Naive thymus-derived CD8-positive, alpha-beta T cell (primary cell): ENCODE results near the gene EMB. TPM values are rescaled to one million over a fixed set of nuclear protein-coding genes. Genes with fewer than 3 reads are reported as not detected.
"Not testable (repeated sequence)": the region's sequence is repeated elsewhere in the genome, so short reads cannot be mapped to it uniquely, and the experiment has no call there.

Experiments
- ATAC-seq, 2 donors: fragments of 150-1000 bp; cut with Tn5 transposase in 1 of 2; sonication (Bioruptor Pico), chemical (Tn5 transposase) in 1 of 2; 1 replicate in 1 of 2; 2 replicates in 1 of 2; pipeline ENCODE4 v1.10.0; 2021; ENCODE audit warnings: mild to moderate bottlenecking in 2 of 2, moderate library complexity in 2 of 2
- POLR2A ChIA-PET: fragments of 350-600 bp; sonication (Branson Sonifier 250); formaldehyde crosslinking; loops from one replicate; lab custom pipeline; 2021; ENCODE audit warnings: antibody characterized with exemption; lab: Charles Lee
- DNase-seq, 10 donors: peaks; one replicate each; pipeline versions ENCODE4 v3.0.0 to v3.0.0-alpha.2; 2020 to 2022
- H3K27ac Mint-ChIP-seq, 10 donors: one replicate each; pipeline ENCODE4 v1.8.0; 2020 to 2022; ENCODE audit warnings: mild to moderate bottlenecking in 10 of 10, mixed read lengths in 10 of 10, moderate library complexity in 4 of 10, inconsistent platforms in 1 of 10
- H3K27me3 Mint-ChIP-seq, 5 donors: one replicate each; pipeline ENCODE4 v1.8.0; 2021 to 2022; ENCODE audit warnings: mixed read lengths in 5 of 5
- H3K36me3 Mint-ChIP-seq, 3 donors: one replicate each; pipeline ENCODE4 v1.8.0; 2020 to 2022; ENCODE audit warnings: mixed read lengths in 3 of 3, mild to moderate bottlenecking in 2 of 3, inconsistent platforms in 1 of 3
- H3K4me1 Mint-ChIP-seq, 4 donors: one replicate each; pipeline ENCODE4 v1.8.0; 2021 to 2022; ENCODE audit warnings: mixed read lengths in 4 of 4
- H3K4me3 Mint-ChIP-seq, 10 donors: one replicate each; pipeline ENCODE4 v1.8.0; 2020 to 2022; ENCODE audit warnings: mild to moderate bottlenecking in 10 of 10, mixed read lengths in 10 of 10, moderate library complexity in 6 of 10, inconsistent platforms in 1 of 10
- H3K9me3 Mint-ChIP-seq, 9 donors: one replicate each; pipeline ENCODE4 v1.8.0; 2020 to 2022; ENCODE audit warnings: mixed read lengths in 9 of 9, mild to moderate bottlenecking in 3 of 9, inconsistent platforms in 1 of 9, moderate library complexity in 1 of 9
- polyA plus RNA-seq, 3 donors: library from polyadenylated mRNA; unstranded; fragments of 300-500 nt; fragmentation: Illumina TruSeq; gene quantifications; one replicate each; pipeline ENCODE4 v1.2.3, GENCODE V29; 2021
- total RNA-seq, 8 experiments: library from RNA in 2 of 8; stranded (reverse) in 2 of 8; gene quantifications; one replicate each; pipeline ENCODE4 v1.2.3 and lab custom pipeline; 2021 to 2026

The EMB gene, protein sequence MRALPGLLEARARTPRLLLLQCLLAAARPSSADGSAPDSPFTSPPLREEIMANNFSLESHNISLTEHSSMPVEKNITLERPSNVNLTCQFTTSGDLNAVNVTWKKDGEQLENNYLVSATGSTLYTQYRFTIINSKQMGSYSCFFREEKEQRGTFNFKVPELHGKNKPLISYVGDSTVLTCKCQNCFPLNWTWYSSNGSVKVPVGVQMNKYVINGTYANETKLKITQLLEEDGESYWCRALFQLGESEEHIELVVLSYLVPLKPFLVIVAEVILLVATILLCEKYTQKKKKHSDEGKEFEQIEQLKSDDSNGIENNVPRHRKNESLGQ
- total RNA-seq (100 to 1,000 TPM; 194 to 195 TPM), polyA plus RNA-seq (100 to 1,000 TPM; 109 to 184 (median 164) TPM), total RNA-seq (lab: John Stamatoyannopoulos, UW) (91.6 to 345 (median 150) reads per million in 6 experiments)

DNA sequence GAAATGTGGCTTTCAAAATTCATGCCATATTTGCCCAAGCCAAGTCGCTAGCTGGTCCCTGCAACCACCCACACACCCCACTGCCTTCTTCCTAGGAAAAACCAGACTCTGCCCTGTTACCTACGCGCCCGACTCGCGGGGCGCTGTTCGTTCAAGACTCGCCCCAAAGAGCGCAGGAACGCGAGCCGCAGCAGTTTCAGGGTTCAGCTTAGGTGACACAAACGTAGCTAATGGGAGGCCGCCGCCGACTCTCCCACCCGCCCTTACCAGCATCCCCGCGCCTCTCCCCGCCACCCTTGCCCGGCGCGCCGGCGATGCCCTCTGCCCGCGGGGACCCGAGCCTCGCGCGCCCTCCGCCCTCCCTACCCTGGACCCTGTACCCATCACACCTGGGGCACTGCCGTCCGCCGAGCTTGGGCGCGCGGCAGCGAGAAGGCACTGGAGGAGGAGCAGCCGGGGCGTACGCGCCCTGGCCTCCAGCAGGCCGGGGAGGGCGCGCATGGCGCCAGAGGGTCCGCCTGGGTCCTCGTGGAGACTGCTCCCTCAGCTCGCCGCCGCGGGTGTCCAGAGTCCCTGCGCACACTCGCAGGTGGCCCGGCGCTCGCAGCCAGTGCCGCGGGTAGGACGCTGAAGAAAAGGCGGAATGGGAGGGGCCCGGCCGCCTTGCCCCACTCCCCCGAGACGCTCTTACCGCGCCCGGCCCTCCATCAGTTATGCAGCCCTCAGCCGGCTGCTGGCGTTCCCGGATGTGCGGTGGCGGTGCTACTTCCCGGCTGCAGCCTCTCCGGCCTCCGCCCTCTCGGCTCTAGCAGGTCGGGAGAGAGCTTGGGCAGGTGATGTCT, at the start of gene EMB:
TSS of gene EMB (minus strand) at position 638 of the 842 bp plus-strand sequence. CDS start at position 501, 137 bp downstream.
- POLR2A ChIA-PET, result interaction anchor here (0.7 to 3.1 kb wide), 26 partner anchors 10 to 318 kb away, joined by 3 to 41 read pairs (median 5); partner anchors contain the start of gene PARP8
- Mint-ChIP-seq H3K36me3 (peaks cover 0 to 7% (median 0%) of the 10 kb centered on the region in 3 donors), H3K27me3 (no peaks in the 10 kb centered on the region), H3K4me3 (peak within 1 kb of the TSS; percentile 91 to 97 (median 96)), H3K27ac (peak within 1 kb of the TSS; percentile 95 to 100 (median 98)), H3K9me3 (no peaks in the 10 kb centered on the region), H3K4me1 (peaks cover 28 to 82% (median 65%) of the 10 kb centered on the region in 4 donors)
- DNase-seq (peak; percentile 59 to 89 (median 81)), ATAC-seq (peak; percentile 69 to 76)

DNA sequence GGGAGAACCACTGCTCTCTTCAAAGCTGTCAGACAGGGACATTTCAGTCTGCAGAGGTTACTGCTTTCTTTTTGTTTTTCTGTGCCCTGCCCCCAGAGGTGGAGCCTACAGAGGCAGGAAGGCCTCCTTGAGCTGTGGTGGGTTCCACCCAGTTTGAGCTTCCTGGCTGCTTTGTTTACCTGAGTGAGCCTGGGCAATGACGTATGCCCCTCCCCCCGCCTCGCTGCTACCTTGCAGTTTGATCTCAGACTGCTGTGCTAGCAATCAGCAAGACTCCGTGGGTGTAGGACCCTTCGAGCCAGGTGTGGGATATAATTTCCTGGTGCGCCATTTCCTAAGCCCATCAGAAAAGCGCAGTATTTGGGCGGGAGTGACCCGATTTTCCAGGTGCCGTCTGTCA, 48.4 kb upstream of the EMB start:
- Mint-ChIP-seq H3K9me3 (peaks cover 0 to 54% (median 22%) of the 10 kb centered on the region in 9 donors), H3K36me3 (peaks cover 0 to 16% (median 10%) of the 10 kb centered on the region in 3 donors), H3K4me3 (peak overlapping the region in 4 of 10 donors; percentile 45 to 75 (median 62)), H3K27ac (peak overlapping the region in 4 of 10 donors; percentile 87 to 95 (median 90)), H3K4me1 (peaks cover 7 to 25% (median 16%) of the 10 kb centered on the region in 4 donors)
- not testable (repeated sequence) for ATAC-seq, H3K27me3 Mint-ChIP-seq
- POLR2A ChIA-PET, result interaction anchor here (1.0 to 1.1 kb wide), 3 partner anchors 44 to 176 kb away, joined by 3 to 7 read pairs (median 6); partner anchors contain the start of gene EMB
- DNase-seq, result peak in 6 of 10 donors; percentile 20 to 87 (median 69)

DNA sequence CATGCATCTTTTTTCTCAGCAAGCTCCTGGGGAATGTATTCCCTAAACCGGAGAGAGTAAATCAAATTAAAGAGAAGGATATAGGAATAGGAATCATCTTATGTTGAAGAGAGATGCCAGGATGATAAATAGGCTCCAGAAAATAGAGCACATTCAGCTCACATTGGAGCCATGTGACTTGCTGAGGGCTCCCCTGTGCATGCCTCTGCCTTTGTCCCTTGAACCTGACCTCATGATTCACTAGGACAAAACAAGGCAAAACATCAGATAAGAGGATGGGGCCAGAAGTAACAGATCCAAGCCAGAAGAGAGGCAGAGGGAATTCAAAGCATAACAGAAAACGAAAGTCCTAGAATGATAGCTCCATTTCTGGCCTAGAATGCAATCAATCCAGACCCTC, 37.7 kb upstream of the EMB start:
- H3K9me3 Mint-ChIP-seq, result peaks cover 0 to 17% (median 3%) of the 10 kb centered on the region in 9 donors
- H3K36me3 Mint-ChIP-seq, H3K27me3 Mint-ChIP-seq, POLR2A ChIA-PET, DNase-seq, ATAC-seq, H3K4me3 Mint-ChIP-seq: not testable (repeated sequence)
- peak overlapping the region in 1 of 10 donors; percentile 5 for H3K27ac Mint-ChIP-seq
- peaks cover 5 to 22% (median 7%) of the 10 kb centered on the region in 4 donors for H3K4me1 Mint-ChIP-seq

DNA sequence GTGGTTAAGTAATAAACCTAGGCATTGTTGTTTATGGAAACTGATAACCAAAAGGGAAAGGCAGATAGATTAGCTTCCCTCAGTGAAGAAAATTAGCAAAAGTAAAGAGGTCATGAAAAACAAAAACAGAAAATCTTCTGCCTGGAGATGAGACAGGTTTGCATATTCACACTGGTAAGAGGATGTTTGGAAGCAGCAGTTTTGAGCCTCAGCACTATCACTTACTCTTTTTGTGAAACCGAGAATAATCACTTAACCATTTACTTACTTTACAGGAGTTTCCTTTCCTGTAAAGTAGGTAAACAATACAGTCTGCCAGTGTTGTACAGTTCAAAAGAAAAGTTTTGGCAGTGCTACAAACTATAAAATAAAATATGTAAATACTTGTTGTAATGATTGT, 35.5 kb upstream of the EMB start:
- no peak overlapping the region for H3K4me3 Mint-ChIP-seq
- DNase-seq (no peak), ATAC-seq (no peak)
- H3K36me3 Mint-ChIP-seq, result peaks cover 0 to 6% (median 4%) of the 10 kb centered on the region in 3 donors
- H3K27me3 Mint-ChIP-seq, result no peaks in the 10 kb centered on the region
- POLR2A ChIA-PET, result no interaction called here
- no peak overlapping the region for H3K27ac Mint-ChIP-seq
- H3K9me3 Mint-ChIP-seq, result peaks cover 0 to 17% (median 4%) of the 10 kb centered on the region in 9 donors
- peaks cover 5 to 22% (median 7%) of the 10 kb centered on the region in 4 donors for H3K4me1 Mint-ChIP-seq

DNA sequence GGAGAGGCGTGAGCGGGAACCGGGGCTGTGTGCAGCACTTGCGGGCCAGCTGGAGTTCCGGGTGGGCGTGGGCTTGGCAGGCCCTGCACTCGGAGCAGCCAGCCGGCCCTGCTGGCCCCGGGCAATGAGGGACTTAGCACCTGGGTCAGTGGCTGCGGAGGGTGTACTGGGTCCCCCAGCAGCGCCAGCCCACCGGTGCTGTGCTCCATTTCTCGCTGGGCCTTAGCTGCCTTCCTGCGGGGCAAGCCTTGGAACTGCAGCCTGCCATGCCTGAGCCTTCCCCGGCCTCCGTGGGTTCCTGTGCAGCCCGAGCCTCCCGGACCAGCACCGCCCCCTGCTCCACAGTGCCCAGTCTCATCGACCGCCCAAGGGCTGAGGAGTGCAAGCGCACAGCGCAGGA, 23.9 kb upstream of the EMB start:
- H3K36me3 Mint-ChIP-seq, DNase-seq, H3K27ac Mint-ChIP-seq, ATAC-seq, POLR2A ChIA-PET, H3K27me3 Mint-ChIP-seq, H3K4me3 Mint-ChIP-seq, H3K4me1 Mint-ChIP-seq: not testable (repeated sequence)
- H3K9me3 Mint-ChIP-seq, result peaks cover 0 to 33% (median 10%) of the 10 kb centered on the region in 9 donors

DNA sequence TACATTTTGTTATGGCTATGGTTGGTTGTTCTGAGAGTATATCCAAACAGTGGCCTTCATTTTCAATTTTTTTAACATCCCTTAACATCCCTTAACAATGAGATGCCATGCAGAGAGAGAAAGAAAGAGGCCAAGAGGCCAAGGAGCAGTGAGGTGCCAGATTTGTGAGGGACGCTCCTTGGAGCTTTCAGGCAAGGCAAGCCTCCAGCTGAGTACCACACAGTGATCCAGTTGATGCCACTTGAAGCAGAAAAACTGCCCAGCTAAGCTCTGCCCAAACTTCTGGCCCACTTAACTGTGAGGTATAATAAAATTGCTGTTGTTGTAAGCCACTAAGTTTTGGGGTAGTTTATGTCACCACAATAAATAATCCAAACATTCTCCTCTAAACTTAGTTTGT, 22.6 kb upstream of the EMB start:
- ATAC-seq (no peak), DNase-seq (no peak)
- peaks cover 4 to 9% (median 7%) of the 10 kb centered on the region in 4 donors for H3K4me1 Mint-ChIP-seq
- H3K36me3 Mint-ChIP-seq, result peaks cover 0 to 15% (median 7%) of the 10 kb centered on the region in 3 donors
- POLR2A ChIA-PET, result no interaction called here
- no peaks in the 10 kb centered on the region for H3K27me3 Mint-ChIP-seq
- H3K9me3 Mint-ChIP-seq, result peaks cover 0 to 28% (median 9%) of the 10 kb centered on the region in 9 donors
- no peak overlapping the region for H3K27ac Mint-ChIP-seq
- no peak overlapping the region for H3K4me3 Mint-ChIP-seq

DNA sequence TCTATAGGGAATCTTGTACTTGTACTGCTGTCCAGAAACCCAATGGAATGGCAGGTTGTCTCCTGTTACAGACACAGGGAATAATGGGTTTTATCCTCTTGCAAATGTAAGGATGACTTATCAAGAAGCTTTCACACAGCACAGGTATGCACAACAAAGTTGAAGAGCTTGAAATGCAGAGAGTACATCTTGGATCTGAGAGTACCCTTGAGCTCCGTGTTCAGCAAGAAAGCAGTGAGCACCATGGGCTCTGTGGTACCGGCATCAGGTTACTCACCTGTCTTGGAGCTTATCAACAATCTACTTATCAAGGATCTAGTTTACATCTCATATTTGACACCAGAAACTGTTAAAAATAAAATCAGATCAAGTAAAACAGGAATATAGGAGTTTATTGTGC, 22.0 kb upstream of the EMB start:
- ATAC-seq, result no peak
- DNase-seq, result no peak
- H3K36me3 Mint-ChIP-seq, result peaks cover 0 to 13% (median 10%) of the 10 kb centered on the region in 3 donors
- POLR2A ChIA-PET, result interaction anchor here (0.7 kb wide), 1 partner anchor 51 kb away, joined by 3 read pairs; no protein-coding TSS in a partner anchor
- H3K9me3 Mint-ChIP-seq, result peaks cover 0 to 25% (median 9%) of the 10 kb centered on the region in 9 donors
- peak overlapping the region in 1 of 10 donors; percentile 27 for H3K27ac Mint-ChIP-seq
- H3K27me3 Mint-ChIP-seq, result no peaks in the 10 kb centered on the region
- H3K4me3 Mint-ChIP-seq, result no peak overlapping the region
- H3K4me1 Mint-ChIP-seq, result peaks cover 5 to 16% (median 14%) of the 10 kb centered on the region in 4 donors

DNA sequence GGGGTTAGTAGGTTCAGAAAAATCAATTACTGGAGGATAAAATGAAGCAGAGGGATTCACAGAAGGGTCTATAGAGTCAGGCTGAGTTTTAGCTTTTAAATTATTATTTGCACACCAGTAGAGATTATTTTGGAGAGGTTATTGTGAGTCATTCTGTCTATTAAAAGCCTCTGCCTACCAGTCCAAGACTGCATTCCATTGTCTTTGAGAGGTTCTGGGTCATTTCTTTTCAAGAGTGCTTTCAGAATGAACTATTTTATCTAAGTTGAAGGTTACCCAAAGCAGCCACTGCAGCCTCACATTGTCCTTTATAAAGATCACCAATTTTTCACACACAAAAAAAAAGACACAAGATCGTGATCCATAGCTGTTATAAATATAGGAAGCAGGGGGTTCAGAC, 21.5 kb upstream of the EMB start:
- DNase-seq, H3K27me3 Mint-ChIP-seq, H3K4me3 Mint-ChIP-seq, POLR2A ChIA-PET, ATAC-seq: not testable (repeated sequence)
- H3K4me1 Mint-ChIP-seq, result peaks cover 5 to 20% (median 18%) of the 10 kb centered on the region in 4 donors
- H3K27ac Mint-ChIP-seq, result peak overlapping the region in 1 of 10 donors; percentile 27
- H3K36me3 Mint-ChIP-seq, result peaks cover 0 to 15% (median 13%) of the 10 kb centered on the region in 3 donors
- H3K9me3 Mint-ChIP-seq, result peaks cover 0 to 27% (median 10%) of the 10 kb centered on the region in 9 donors

DNA sequence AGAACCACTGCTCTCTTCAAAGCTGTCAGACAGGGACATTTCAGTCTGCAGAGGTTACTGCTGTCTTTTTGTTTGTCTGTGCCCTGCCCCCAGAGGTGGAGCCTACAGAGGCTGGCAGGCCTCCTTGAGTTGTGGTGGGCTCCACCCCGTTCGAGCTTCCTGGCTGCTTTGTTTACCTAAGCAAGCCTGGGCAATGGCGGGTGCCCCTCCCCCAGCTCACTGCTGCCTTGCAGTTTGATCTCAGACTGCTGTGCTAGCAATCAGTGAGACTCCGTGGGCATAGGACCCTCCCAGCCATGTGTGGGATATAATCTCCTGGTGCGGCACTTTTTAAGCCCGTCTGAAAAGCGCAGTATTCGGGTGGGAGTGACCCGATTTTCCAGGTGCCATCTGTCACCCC, 17.3 kb upstream of the EMB start:
- Mint-ChIP-seq H3K9me3 (peaks cover 0 to 53% (median 25%) of the 10 kb centered on the region in 9 donors), H3K36me3 (peaks cover 0 to 31% (median 15%) of the 10 kb centered on the region in 3 donors), H3K27ac (peak overlapping the region in 5 of 10 donors; percentile 22 to 72 (median 48)), H3K4me3 (peak overlapping the region in 6 of 10 donors; percentile 20 to 45 (median 29)), H3K4me1 (peaks cover 5 to 26% (median 22%) of the 10 kb centered on the region in 4 donors)
- POLR2A ChIA-PET, result interaction anchor here (1.2 kb wide), 1 partner anchor 18 kb away, joined by 4 read pairs; no protein-coding TSS in a partner anchor
- ATAC-seq, H3K27me3 Mint-ChIP-seq: not testable (repeated sequence)
- DNase-seq, result peak in 9 of 10 donors; percentile 6 to 76 (median 59)

DNA sequence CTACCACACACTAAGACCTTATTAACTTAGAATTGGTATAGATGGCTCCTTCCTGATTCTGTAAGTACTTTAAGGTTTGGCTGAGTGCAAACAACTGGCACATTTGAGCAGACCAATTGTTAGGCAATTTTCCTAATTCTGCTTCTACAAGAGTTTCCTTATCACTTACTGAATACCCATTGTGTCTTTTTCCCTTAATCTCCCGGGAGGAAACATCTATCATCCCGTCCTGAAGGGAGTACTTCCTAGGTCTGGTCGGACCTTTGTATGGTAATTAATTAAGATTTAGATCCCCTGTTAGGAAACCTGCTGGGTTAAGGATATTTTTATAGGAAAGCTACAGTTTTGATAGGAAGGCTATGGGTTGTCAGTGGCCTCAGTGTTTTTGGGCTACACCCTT, 8.2 kb upstream of the EMB start:
- H3K36me3 Mint-ChIP-seq, result peaks cover 0 to 11% (median 0%) of the 10 kb centered on the region in 3 donors
- H3K9me3 Mint-ChIP-seq, result peaks cover 0 to 17% (median 6%) of the 10 kb centered on the region in 9 donors
- H3K27ac Mint-ChIP-seq, result peak overlapping the region in 3 of 10 donors; percentile 3 to 80 (median 70)
- POLR2A ChIA-PET, DNase-seq, ATAC-seq, H3K4me3 Mint-ChIP-seq, H3K27me3 Mint-ChIP-seq: not testable (repeated sequence)
- peaks cover 16 to 55% (median 49%) of the 10 kb centered on the region in 4 donors for H3K4me1 Mint-ChIP-seq

DNA sequence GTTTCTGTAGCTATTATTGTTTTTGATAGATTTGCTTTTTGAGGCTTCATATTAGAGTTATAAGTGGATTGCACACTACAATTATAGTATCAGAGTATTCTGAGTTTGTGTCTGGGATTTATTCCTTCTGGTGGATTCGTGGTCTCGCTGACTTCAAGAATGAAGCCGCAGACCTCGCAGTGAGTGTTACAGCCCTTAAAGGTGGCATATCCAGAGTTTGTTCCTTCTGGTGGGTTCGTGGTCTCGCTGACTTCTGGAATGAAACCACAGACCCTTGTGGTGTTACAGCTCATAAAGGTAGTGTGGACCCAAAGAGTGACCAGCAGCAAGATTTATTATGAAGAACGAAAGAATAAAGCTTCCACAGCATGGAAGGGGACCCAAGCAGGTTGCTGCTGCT, 6.9 kb upstream of the EMB start:
- no peaks in the 10 kb centered on the region for H3K27me3 Mint-ChIP-seq
- peaks cover 0 to 11% (median 3%) of the 10 kb centered on the region in 9 donors for H3K9me3 Mint-ChIP-seq
- no peak for DNase-seq
- no peak for ATAC-seq
- H3K4me1 Mint-ChIP-seq, result peaks cover 19 to 64% (median 54%) of the 10 kb centered on the region in 4 donors
- peak overlapping the region in 2 of 10 donors; percentile 20 to 57 for H3K4me3 Mint-ChIP-seq
- POLR2A ChIA-PET, result no interaction called here
- peaks cover 0 to 2% (median 0%) of the 10 kb centered on the region in 3 donors for H3K36me3 Mint-ChIP-seq
- H3K27ac Mint-ChIP-seq, result peak overlapping the region in 6 of 10 donors; percentile 3 to 90 (median 70)

DNA sequence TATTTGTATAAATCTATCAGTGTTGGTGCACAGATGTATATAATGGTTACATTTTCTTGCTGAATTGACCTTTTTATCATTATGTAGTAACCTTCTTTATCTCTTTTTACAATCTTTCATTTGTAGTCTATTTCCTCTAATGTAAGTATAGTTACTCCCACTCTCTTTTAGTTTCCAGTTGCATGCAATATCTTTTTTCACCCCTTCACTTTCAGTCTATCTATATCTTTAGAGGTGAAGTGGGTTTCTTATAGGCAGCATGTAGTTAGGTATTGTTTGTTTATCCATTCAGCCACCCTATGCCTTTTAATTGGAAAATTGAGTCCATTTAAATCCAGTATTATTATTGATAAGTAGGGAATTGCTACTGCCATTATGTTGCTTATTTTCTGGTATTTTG, 6.1 kb upstream of the EMB start:
- POLR2A ChIA-PET, result no interaction called here
- no peaks in the 10 kb centered on the region for H3K27me3 Mint-ChIP-seq
- peaks cover 0 to 9% (median 1%) of the 10 kb centered on the region in 9 donors for H3K9me3 Mint-ChIP-seq
- peaks cover 21 to 70% (median 60%) of the 10 kb centered on the region in 4 donors for H3K4me1 Mint-ChIP-seq
- peak overlapping the region in 7 of 10 donors; percentile 3 to 90 (median 66) for H3K27ac Mint-ChIP-seq
- no peaks in the 10 kb centered on the region for H3K36me3 Mint-ChIP-seq
- DNase-seq, result no peak
- H3K4me3 Mint-ChIP-seq, result no peak overlapping the region
- ATAC-seq, result no peak
